ENCODE measurements around the gene KCNT2.

GRCh38 chr1:196207612-196208217 lies 400.5 kb downstream of the KCNT2 start:
- TF ChIP-seq CTCF (IDR thresholded peaks at IDR 0.05), result no peak
- no peak for TF ChIP-seq POLR2AphosphoS5 (IDR thresholded peaks at IDR 0.05)

Measured in gastroesophageal sphincter (tissue), 3 donors.